ENCODE results near the gene CHMP2A.

Gene CHMP2A

GRCh38 chr19:58521651-58522050, 33.3 kb downstream of the CHMP2A start:
- WGBS, 2 experiments (ENCODE audit: insufficient coverage in 2 of 2): 88 to 100% methylated on average over 1 to 2 of the region's 4 CpGs

GRCh38 chr19:58520257-58520599, 34.7 kb downstream of the CHMP2A start:
- H3K4me3 ChIP-seq (ENCODE audit: extremely low read depth, insufficient read depth, low read length, poor library complexity, severe bottlenecking): peak overlapping the region; percentile 93
- peaks cover 11% of the 10 kb centered on the region for H3K4me1 ChIP-seq (ENCODE audit: control insufficient read depth, insufficient read depth, low read length, poor library complexity, severe bottlenecking)
- H3K27ac ChIP-seq (ENCODE audit: low read depth, low read length, severe bottlenecking): peak overlapping the region; percentile 97
- no peaks in the 10 kb centered on the region for H3K9me3 ChIP-seq (ENCODE audit: control insufficient read depth, low read length)
- 21 to 33% methylated on average over 2 of the region's 7 CpGs for WGBS, 2 experiments (ENCODE audit: insufficient coverage in 2 of 2)
- H3K36me3 ChIP-seq (ENCODE audit: control insufficient read depth, insufficient read depth, low read length): peaks cover 23% of the 10 kb centered on the region

More at GRCh38 chr19:58521651-58522050, 33.3 kb downstream of the CHMP2A start:
- Histone ChIP-seq H3K27ac (ENCODE audit: low read depth, low read length, severe bottlenecking) (no peak overlapping the region), H3K4me3 (ENCODE audit: extremely low read depth, insufficient read depth, low read length, poor library complexity, severe bottlenecking) (no peak overlapping the region), H3K9me3 (ENCODE audit: control insufficient read depth, low read length) (no peaks in the 10 kb centered on the region), H3K36me3 (ENCODE audit: control insufficient read depth, insufficient read depth, low read length) (peaks cover 8% of the 10 kb centered on the region), H3K4me1 (ENCODE audit: control insufficient read depth, insufficient read depth, low read length, poor library complexity, severe bottlenecking) (peaks cover 6% of the 10 kb centered on the region)

GRCh38 chr19:58519355-58520256, 35.3 kb downstream of the CHMP2A start, which contains the start of gene ZBTB45:
ZBTB45 (minus strand) TSS chr19:58519810; CDS start chr19:58517673, 2,137 bp downstream.
- H3K27ac ChIP-seq (ENCODE audit: low read depth, low read length, severe bottlenecking): peak within 1 kb of the TSS; percentile 97
- H3K4me1 ChIP-seq (ENCODE audit: control insufficient read depth, insufficient read depth, low read length, poor library complexity, severe bottlenecking): peaks cover 12% of the 10 kb centered on the region
- H3K4me3 ChIP-seq (ENCODE audit: extremely low read depth, insufficient read depth, low read length, poor library complexity, severe bottlenecking): peak within 1 kb of the TSS; percentile 93
- peaks cover 29% of the 10 kb centered on the region for H3K36me3 ChIP-seq (ENCODE audit: control insufficient read depth, insufficient read depth, low read length)
- whole genome bisulfite sequencing, 2 experiments (ENCODE audit: insufficient coverage in 2 of 2): 0% methylated on average over 72 to 86 of the region's 87 CpGs
- H3K9me3 ChIP-seq (ENCODE audit: control insufficient read depth, low read length): no peaks in the 10 kb centered on the region

GRCh38 chr19:58519087-58519354, 35.9 kb downstream of the CHMP2A start:
- H3K4me3 ChIP-seq (ENCODE audit: extremely low read depth, insufficient read depth, low read length, poor library complexity, severe bottlenecking): peak overlapping the region; percentile 93
- H3K4me1 ChIP-seq (ENCODE audit: control insufficient read depth, insufficient read depth, low read length, poor library complexity, severe bottlenecking): peaks cover 15% of the 10 kb centered on the region
- H3K27ac ChIP-seq (ENCODE audit: low read depth, low read length, severe bottlenecking): peak overlapping the region; percentile 97
- H3K36me3 ChIP-seq (ENCODE audit: control insufficient read depth, insufficient read depth, low read length): peaks cover 32% of the 10 kb centered on the region
- no peaks in the 10 kb centered on the region for H3K9me3 ChIP-seq (ENCODE audit: control insufficient read depth, low read length)
- 0 to 1% methylated on average over 13 to 14 of the region's 14 CpGs for WGBS, 2 experiments (ENCODE audit: insufficient coverage in 2 of 2)

- H3K9me3 ChIP-seq (ENCODE audit: control insufficient read depth, low read length): no peaks in the 10 kb centered on the region
- 36 to 39% methylated on average over 9 to 16 of the region's 22 CpGs for WGBS, 2 experiments (ENCODE audit: insufficient coverage in 2 of 2)
- peaks cover 15% of the 10 kb centered on the region for H3K4me1 ChIP-seq (ENCODE audit: control insufficient read depth, insufficient read depth, low read length, poor library complexity, severe bottlenecking)
Observed at GRCh38 chr19:58518256-58519086, 36.4 kb downstream of the CHMP2A start.

GRCh38 chr19:58516964-58517833, 37.7 kb downstream of the CHMP2A start:
- Histone ChIP-seq H3K4me1 (ENCODE audit: control insufficient read depth, insufficient read depth, low read length, poor library complexity, severe bottlenecking) (peaks cover 15% of the 10 kb centered on the region), H3K27ac (ENCODE audit: low read depth, low read length, severe bottlenecking) (no peak overlapping the region), H3K4me3 (ENCODE audit: extremely low read depth, insufficient read depth, low read length, poor library complexity, severe bottlenecking) (no peak overlapping the region), H3K9me3 (ENCODE audit: control insufficient read depth, low read length) (no peaks in the 10 kb centered on the region), H3K36me3 (ENCODE audit: control insufficient read depth, insufficient read depth, low read length) (peaks cover 43% of the 10 kb centered on the region)
- WGBS, 2 experiments (ENCODE audit: insufficient coverage in 2 of 2): 95 to 97% methylated on average over 49 to 64 of the region's 65 CpGs

More at GRCh38 chr19:58518256-58519086, 36.4 kb downstream of the CHMP2A start:
- peaks cover 35% of the 10 kb centered on the region for H3K36me3 ChIP-seq (ENCODE audit: control insufficient read depth, insufficient read depth, low read length)
- peak overlapping the region; percentile 93 for H3K4me3 ChIP-seq (ENCODE audit: extremely low read depth, insufficient read depth, low read length, poor library complexity, severe bottlenecking)
- H3K27ac ChIP-seq (ENCODE audit: low read depth, low read length, severe bottlenecking): peak overlapping the region; percentile 97

DNA sequence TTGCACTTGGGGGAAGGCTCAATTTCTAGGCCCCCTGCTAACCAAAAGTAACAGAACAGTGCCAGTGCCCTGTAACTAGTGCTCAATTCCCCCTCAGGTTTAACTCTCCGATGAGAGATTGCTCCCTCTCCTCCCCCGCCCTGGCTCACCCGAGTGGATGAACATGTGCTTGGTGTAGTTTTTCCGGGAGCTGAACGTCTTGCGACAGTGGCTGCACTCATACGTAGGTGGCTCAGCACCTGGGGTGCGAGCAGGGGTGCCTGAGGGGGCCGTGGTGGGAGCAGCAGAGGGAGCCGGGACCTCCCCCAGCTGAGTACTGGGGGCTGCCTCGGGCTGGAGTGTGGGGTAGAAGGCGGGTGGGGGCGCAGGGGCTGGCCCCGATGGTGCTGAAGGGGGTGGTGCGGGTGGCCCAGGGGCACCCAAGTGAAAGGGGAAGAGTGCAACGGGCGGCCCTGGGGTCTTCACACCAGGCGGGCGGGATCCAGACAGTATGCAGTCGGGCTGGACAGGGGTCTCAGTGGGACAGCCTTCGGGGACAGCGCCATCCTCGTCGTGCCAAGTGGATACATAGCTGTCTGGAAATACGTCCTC, 38.6 kb downstream of the CHMP2A start:
- Histone ChIP-seq H3K4me1 (ENCODE audit: control insufficient read depth, insufficient read depth, low read length, poor library complexity, severe bottlenecking) (peaks cover 15% of the 10 kb centered on the region), H3K4me3 (ENCODE audit: extremely low read depth, insufficient read depth, low read length, poor library complexity, severe bottlenecking) (no peak overlapping the region), H3K36me3 (ENCODE audit: control insufficient read depth, insufficient read depth, low read length) (peaks cover 43% of the 10 kb centered on the region), H3K27ac (ENCODE audit: low read depth, low read length, severe bottlenecking) (no peak overlapping the region), H3K9me3 (ENCODE audit: control insufficient read depth, low read length) (no peaks in the 10 kb centered on the region)
- 87 to 91% methylated on average over 18 to 21 of the region's 25 CpGs for WGBS, 2 experiments (ENCODE audit: insufficient coverage in 2 of 2)

DNA sequence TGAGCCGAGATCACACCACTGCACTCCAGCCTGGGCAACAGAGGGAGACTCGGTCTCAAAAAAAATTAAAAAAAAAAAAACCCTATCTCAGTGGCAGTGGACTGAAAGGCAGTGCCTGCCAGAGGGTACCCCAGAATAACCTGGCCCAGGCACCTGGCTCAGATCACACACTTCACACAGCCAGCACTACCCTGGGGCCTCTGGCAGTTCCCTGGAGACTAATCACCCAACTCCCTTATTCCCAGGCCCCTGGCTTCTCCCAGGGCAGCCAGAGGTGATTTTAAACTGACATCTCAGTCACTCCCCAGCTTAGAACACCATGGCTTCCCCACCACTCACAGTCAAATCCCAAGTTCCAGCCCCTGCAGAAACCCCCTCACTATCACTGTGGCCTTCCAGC, 39.6 kb downstream of the CHMP2A start:
- WGBS, 2 experiments (ENCODE audit: insufficient coverage in 2 of 2): no CpG with 5 or more reads among the region's 2 CpGs
- H3K36me3 ChIP-seq (ENCODE audit: control insufficient read depth, insufficient read depth, low read length): peaks cover 43% of the 10 kb centered on the region
- H3K9me3 ChIP-seq (ENCODE audit: control insufficient read depth, low read length): no peaks in the 10 kb centered on the region
- no peak overlapping the region for H3K27ac ChIP-seq (ENCODE audit: low read depth, low read length, severe bottlenecking)
- H3K4me3 ChIP-seq (ENCODE audit: extremely low read depth, insufficient read depth, low read length, poor library complexity, severe bottlenecking): no peak overlapping the region
- H3K4me1 ChIP-seq (ENCODE audit: control insufficient read depth, insufficient read depth, low read length, poor library complexity, severe bottlenecking): peaks cover 12% of the 10 kb centered on the region

GRCh38 chr19:58514564-58515022, 40.3 kb downstream of the CHMP2A start:
- H3K9me3 ChIP-seq (ENCODE audit: control insufficient read depth, low read length): no peaks in the 10 kb centered on the region
- H3K36me3 ChIP-seq (ENCODE audit: control insufficient read depth, insufficient read depth, low read length): peaks cover 43% of the 10 kb centered on the region
- peaks cover 12% of the 10 kb centered on the region for H3K4me1 ChIP-seq (ENCODE audit: control insufficient read depth, insufficient read depth, low read length, poor library complexity, severe bottlenecking)
- H3K27ac ChIP-seq (ENCODE audit: low read depth, low read length, severe bottlenecking): no peak overlapping the region
- H3K4me3 ChIP-seq (ENCODE audit: extremely low read depth, insufficient read depth, low read length, poor library complexity, severe bottlenecking): peak overlapping the region; percentile 23
- 100% methylated on average over 1 of the region's 3 CpGs for whole genome bisulfite sequencing, 2 experiments (ENCODE audit: insufficient coverage in 2 of 2)

All from mesodermal cell (in vitro differentiated cells).